K562 treated with DMSO at 1 percent for 12 hours (cell line): ENCODE measurements around the gene SYCN. TPM values are rescaled to one million over a fixed set of nuclear protein-coding genes. Genes with fewer than 3 reads are reported as not detected.

Source experiments
- total RNA-seq: library from RNA; unstranded; fragments of 300-600 nt; gene quantifications from 2 replicates; pipeline ENCODE4 v1.2.3, GENCODE V29; 2022; ENCODE audit not compliant: insufficient read depth

Gene SYCN
- total RNA-seq: not detected in 2 replicates

DNA sequence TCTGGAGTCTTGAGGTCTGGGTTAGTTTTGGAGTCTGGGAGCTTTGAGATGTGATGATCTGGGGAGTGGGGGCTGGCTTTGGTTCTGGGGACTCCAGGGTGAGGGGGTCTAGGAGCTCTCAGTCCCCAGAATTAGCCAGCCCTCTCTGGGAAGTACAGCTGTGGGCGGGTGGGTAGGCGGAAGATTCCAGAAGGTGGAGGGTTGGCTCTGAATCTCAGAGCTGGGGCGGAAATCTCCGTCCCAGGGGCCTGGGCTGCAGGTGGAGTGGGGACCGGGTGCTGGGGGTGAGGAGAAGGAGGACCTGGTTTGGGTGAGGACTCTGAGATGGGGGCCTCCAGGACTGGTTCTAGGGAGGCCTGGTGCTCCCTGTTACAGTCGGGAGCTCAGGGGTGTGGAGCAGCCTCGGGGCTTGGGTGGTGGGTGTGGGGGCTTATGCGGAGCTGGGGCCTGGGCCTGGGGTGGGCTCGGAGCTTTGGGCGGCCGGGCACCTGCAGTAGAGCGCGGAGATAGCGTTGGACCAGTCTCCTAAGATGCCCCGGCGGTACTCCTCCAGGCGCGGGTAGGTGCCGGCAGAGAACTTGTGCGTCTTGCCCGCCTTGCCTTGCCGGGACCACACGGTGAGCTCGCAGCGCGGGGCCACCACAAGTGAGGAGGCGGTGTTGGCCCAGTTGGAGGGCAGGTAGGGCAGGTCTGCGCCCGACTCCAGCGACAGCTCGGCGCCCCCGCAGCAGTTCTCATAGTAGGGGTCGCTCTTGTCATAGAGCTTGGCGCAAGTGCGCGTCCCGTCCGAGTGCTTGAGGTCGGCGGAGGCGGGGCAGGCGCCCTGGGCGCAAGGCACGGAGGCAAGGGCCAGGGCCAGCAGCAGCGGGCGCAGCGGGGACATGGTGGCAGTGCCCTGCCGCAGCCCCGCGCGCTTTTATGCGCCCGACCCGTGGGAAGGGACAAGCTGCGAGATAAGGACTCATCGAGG, at the start of gene SYCN:
TSS of gene SYCN (minus strand) at position 892 of the 970 bp plus-strand sequence. CDS start at position 883, 9 bp downstream.

GRCh38 chr19:39248806-39249205, 44.7 kb upstream of the SYCN start, which contains the start of gene IFNL4:
Gene IFNL4, minus strand, starts transcription at chr19:39248856.

DNA sequence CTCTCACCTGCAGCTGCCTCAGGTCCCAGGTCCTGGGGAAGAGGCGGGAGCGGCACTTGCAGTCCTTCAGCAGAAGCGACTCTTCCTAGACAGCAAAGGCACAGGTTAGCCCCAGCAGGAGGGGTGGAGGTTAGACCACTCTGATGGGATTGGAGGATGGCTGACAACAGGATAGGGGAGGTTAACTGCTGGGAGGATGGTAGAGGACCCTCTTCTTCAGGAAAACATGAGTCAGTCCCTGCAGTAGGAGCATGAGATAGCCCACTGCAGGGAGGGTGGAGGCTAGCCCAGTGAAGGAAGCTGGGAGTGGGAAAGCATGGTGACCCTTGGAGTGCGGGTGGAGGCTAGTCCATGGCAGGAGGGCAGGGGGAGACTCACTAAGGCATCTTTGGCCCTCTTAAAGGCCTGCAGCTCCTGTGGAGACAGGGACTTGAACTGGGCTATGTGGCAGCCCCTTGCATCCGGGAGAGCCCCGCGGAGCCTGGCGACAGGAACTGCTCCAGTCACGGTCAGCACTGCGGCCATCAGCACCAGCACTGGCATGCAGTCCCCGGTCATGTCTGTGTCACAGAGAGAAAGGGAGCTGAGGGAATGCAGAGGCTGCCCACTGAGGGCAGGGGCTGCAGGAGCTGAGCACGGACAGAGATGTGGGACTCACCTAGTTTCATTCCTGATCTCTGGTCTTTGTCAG, 40.5 kb upstream of the SYCN start, which contains the start of gene IFNL3:
TSS of gene IFNL3 (minus strand) at position 597 of the 691 bp plus-strand sequence. CDS start at position 558, 39 bp downstream.

DNA sequence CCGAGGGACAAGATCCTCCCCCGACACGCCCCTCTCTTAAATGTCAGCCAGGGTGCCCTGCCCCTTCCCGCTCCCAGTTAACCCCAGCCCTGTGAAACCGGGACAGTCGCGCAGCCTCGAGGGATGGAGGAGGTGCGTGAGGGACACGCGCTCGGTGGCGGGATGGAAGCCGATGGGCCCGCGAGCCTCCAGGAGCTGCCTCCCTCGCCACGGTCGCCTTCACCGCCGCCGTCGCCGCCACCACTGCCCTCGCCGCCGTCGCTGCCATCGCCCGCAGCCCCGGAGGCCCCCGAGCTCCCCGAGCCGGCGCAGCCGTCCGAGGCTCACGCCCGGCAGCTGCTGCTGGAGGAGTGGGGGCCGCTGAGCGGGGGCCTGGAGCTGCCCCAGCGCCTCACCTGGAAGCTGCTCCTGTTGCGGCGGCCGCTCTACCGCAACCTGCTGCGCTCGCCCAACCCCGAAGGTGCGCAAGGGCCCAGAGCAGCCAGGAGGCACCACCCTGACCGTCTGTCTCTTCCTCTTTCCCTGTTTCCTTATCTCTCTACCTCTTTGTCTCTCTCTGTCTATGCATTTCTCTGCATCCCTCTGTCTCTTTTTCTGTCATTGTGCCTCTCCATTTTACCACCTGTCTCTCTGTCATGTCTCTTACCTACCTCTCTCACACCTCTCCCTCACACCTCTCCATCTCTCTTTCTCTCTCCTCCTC, 7.1 kb downstream of the SYCN start, which contains the start of gene NCCRP1:
TSS of gene NCCRP1 (plus strand) at position 105 of the 703 bp plus-strand sequence. CDS start at position 124, 19 bp downstream.

Other genes with a start within 250 kb of the SYCN start
- gene FBXO17, start 228.5 kb downstream of the SYCN start, total RNA-seq: 22.5 and 27.5 TPM in 2 replicates
- gene FBXO27, start 171.7 kb downstream of the SYCN start, total RNA-seq: 5.7 and 12.4 TPM in 2 replicates
- gene ACP7, start 119.9 kb downstream of the SYCN start, total RNA-seq: not detected in 2 replicates
- 23.3 and 38.4 TPM in 2 replicates for gene PAK4, start 78.5 kb downstream of the SYCN start, total RNA-seq
- not detected in 2 replicates for gene NCCRP1, start 7.3 kb downstream of the SYCN start, total RNA-seq
- not detected in 2 replicates for gene IFNL3, start 40.7 kb upstream of the SYCN start, total RNA-seq
- gene IFNL4, start 44.6 kb upstream of the SYCN start, total RNA-seq: not detected in 2 replicates
- gene IFNL2, start 64.1 kb upstream of the SYCN start, total RNA-seq: not detected in 2 replicates
- gene IFNL1, start 92.1 kb upstream of the SYCN start, total RNA-seq: not detected in 2 replicates
- 6.5 and 7.8 TPM in 2 replicates for gene LRFN1, start 116.6 kb upstream of the SYCN start, total RNA-seq
- 80.2 and 106 TPM in 2 replicates for gene GMFG, start 131.8 kb upstream of the SYCN start, total RNA-seq
- 65.8 and 145 TPM in 2 replicates for gene SAMD4B, start 138.2 kb upstream of the SYCN start, total RNA-seq
- 36.9 and 49.1 TPM in 2 replicates for gene PAF1, start 186.8 kb upstream of the SYCN start, total RNA-seq
- 19.4 and 29.2 TPM in 2 replicates for gene MED29, start 187.1 kb upstream of the SYCN start, total RNA-seq
- gene ZFP36, start 202.6 kb upstream of the SYCN start, total RNA-seq: 14.9 and 25.6 TPM in 2 replicates
- 3.2 and 10.9 TPM in 2 replicates for gene PLEKHG2, start 208.4 kb upstream of the SYCN start, total RNA-seq
- gene RPS16, start 231.7 kb upstream of the SYCN start, total RNA-seq: 8,803 and 14,511 TPM in 2 replicates
- 87.3 and 120 TPM in 2 replicates for gene SUPT5H, start 241.3 kb upstream of the SYCN start, total RNA-seq